B cell (primary cell): ENCODE results near the gene PYGL. TPM values are rescaled to one million over a fixed set of nuclear protein-coding genes. Genes with fewer than 3 reads are reported as not detected.

ENCODE experiments used
- ATAC-seq: fragments of 200-7000 bp; cut with Tn5 transposase; one replicate; pipeline ENCODE4 v1.10.0; 2021; ENCODE audit warnings: low read depth, mild to moderate bottlenecking, moderate number of reproducible peaks, moderate library complexity
- CTCF ChIA-PET: fragments of 350-600 bp; sonication (Branson Sonifier 250); formaldehyde crosslinking; loops from one replicate; lab custom pipeline; 2021; ENCODE audit warnings: antibody characterized with exemption, inconsistent platforms; lab: Charles Lee
- POLR2A ChIA-PET: fragments of 350-600 bp; sonication (Branson Sonifier 250); formaldehyde crosslinking; loops from one replicate; lab custom pipeline; 2021; ENCODE audit warnings: antibody characterized with exemption; lab: Charles Lee
- DNase-seq: peaks from one replicate; pipeline ENCODE4 v3.0.0; 2013
- H2AFZ ChIP-seq: 2 replicates; pipeline ENCODE4 v1.6.1; 2012; ENCODE audit warnings: mild to moderate bottlenecking, low read depth, low read length; ENCODE audit not compliant: insufficient read depth, poor library complexity, severe bottlenecking
- H3K27ac ChIP-seq, 2 donors: 1 replicate in 1 of 2; 2 replicates in 1 of 2; pipeline ENCODE4 v1.5.1; 2012 to 2013; ENCODE audit warnings: low read length in 2 of 2, mild to moderate bottlenecking in 2 of 2, moderate library complexity in 1 of 2
- H3K27me3 ChIP-seq, 4 experiments: fragments of 200-600 bp in 1 of 4; sonication (generic) in 1 of 4; replicated peaks in 1 of 4; 1 replicate in 2 of 4; 2 replicates in 2 of 4; pipeline versions ENCODE4 v1.6.1 to v1.7.0; 2013 to 2016; ENCODE audit warnings: low read length in 3 of 4, mild to moderate bottlenecking in 2 of 4, mixed read lengths in 1 of 4, moderate library complexity in 1 of 4; ENCODE audit not compliant: insufficient read depth in 4 of 4, control insufficient read depth in 3 of 4; ENCODE audit errors: control extremely low read depth in 1 of 4
- H3K36me3 ChIP-seq, 2 experiments: replicated peaks in 1 of 2; 1 replicate in 1 of 2; 2 replicates in 1 of 2; pipeline versions ENCODE4 v1.6.1 to v1.7.1; 2013; ENCODE audit warnings: low read length in 1 of 2; ENCODE audit not compliant: insufficient read depth in 2 of 2, control insufficient read depth in 1 of 2; ENCODE audit errors: control extremely low read depth in 1 of 2, extremely low read depth in 1 of 2
- H3K4me1 ChIP-seq, 2 donors: fragments of 200-600 bp in 1 of 2; sonication (generic) in 1 of 2; 1 replicate in 1 of 2; 2 replicates in 1 of 2; pipeline versions ENCODE4 v1.5.1 to v1.6.1; 2013 to 2017; ENCODE audit warnings: low read length in 2 of 2; ENCODE audit not compliant: control insufficient read depth in 2 of 2, insufficient read depth in 2 of 2
- H3K4me2 ChIP-seq: replicated peaks from 2 replicates; pipeline ENCODE3; 2012; ENCODE audit warnings: mild to moderate bottlenecking, low read depth, low read length; ENCODE audit not compliant: poor library complexity, severe bottlenecking
- H3K4me3 ChIP-seq, 5 experiments: fragments of 200-600 bp in 1 of 5; sonication (generic) in 1 of 5; 1 replicate in 3 of 5; 2 replicates in 2 of 5; pipeline versions ENCODE4 v1.5.1 to v1.7.0; 2011 to 2016; ENCODE audit warnings: low read length in 4 of 5, mild to moderate bottlenecking in 4 of 5, low read depth in 2 of 5, control low read depth in 1 of 5, moderate library complexity in 1 of 5; ENCODE audit not compliant: insufficient read depth in 1 of 5; ENCODE audit errors: control extremely low read depth in 1 of 5, extremely low read depth in 1 of 5
- H3K79me2 ChIP-seq: fragments of 200-600 bp; sonication (generic); one replicate; pipeline ENCODE4 v1.6.0; 2016; ENCODE audit warnings: low read length; ENCODE audit not compliant: control insufficient read depth, insufficient read depth
- H3K9ac ChIP-seq: fragments of 200-600 bp; sonication (generic); 2 replicates; pipeline ENCODE4 v1.6.1; 2017; ENCODE audit warnings: mild to moderate bottlenecking, low read length, moderate library complexity
- H3K9me3 ChIP-seq, 3 donors: one replicate each; pipeline versions ENCODE4 v1.6.1 to v1.7.1; 2013; ENCODE audit warnings: low read length in 2 of 3; ENCODE audit not compliant: control insufficient read depth in 2 of 3, insufficient read depth in 1 of 3; ENCODE audit errors: control extremely low read depth in 1 of 3
- H4K20me1 ChIP-seq: 2 replicates; pipeline ENCODE4 v1.6.0; 2012; ENCODE audit warnings: mild to moderate bottlenecking, low read length; ENCODE audit not compliant: insufficient read depth, control insufficient read depth, poor library complexity, severe bottlenecking
- H3K27ac Mint-ChIP-seq: one replicate; pipeline ENCODE4 v1.8.0; 2021; ENCODE audit warnings: mixed read lengths
- H3K27me3 Mint-ChIP-seq: one replicate; pipeline ENCODE4 v1.8.0; 2021; ENCODE audit warnings: mixed read lengths
- H3K4me1 Mint-ChIP-seq: one replicate; pipeline ENCODE4 v1.8.0; 2021; ENCODE audit warnings: mixed read lengths
- H3K4me3 Mint-ChIP-seq: one replicate; pipeline ENCODE4 v1.8.0; 2021; ENCODE audit warnings: mixed read lengths
- H3K9me3 Mint-ChIP-seq: one replicate; pipeline ENCODE4 v1.8.0; 2022; ENCODE audit warnings: mixed read lengths; ENCODE audit not compliant: insufficient read depth
- CTCF ChIP-seq: fragments of 200-600 bp; IDR thresholded peaks from one replicate; pipeline ENCODE4 v1.8.0; 2022; ENCODE audit warnings: antibody characterized with exemption, mild to moderate bottlenecking
- EZH2 ChIP-seq: IDR thresholded peaks from 2 replicates; pipeline ENCODE4 v1.6.1; 2012; ENCODE audit warnings: borderline replicate concordance, low read depth, mild to moderate bottlenecking, moderate library complexity, low read length; ENCODE audit not compliant: insufficient read depth, poor library complexity, severe bottlenecking
- WGBS: methylation state at CpG from one replicate; pipeline ENCODE4 v1.1.5; 2013; ENCODE audit warnings: missing lambda C conversion rate; ENCODE audit not compliant: insufficient coverage; 5-methylcytosine and 5-hydroxymethylcytosine counted together
- intact Hi-C: fragments of 100-400 bp; cut with micrococcal nuclease; formaldehyde crosslinking; loops from one replicate; pipeline ENCODE4 v1.10.0; 2022
- polyA plus RNA-seq: library from polyadenylated mRNA; depleted of rRNA; stranded (reverse); fragments of >200 nt; gene quantifications from 2 replicates; pipeline ENCODE4 v1.2.3, GENCODE V29; 2012
- total RNA-seq, 2 donors: library from RNA; stranded (reverse); fragments of 120-200 nt in 1 of 2; gene quantifications; 1 replicate in 1 of 2; 2 replicates in 1 of 2; pipeline versions ENCODE4 v1.2.3 to v1.2.4, GENCODE V29; 2013 to 2022

PYGL gene
- total and polyA plus RNA-seq, 2 donors (not counting 1 experiment from before 2014, with no cell fraction given), result 0.60 to 0.64 TPM

- Histone ChIP-seq H2AFZ (no peak overlapping the region), H3K79me2 (no peaks in the 10 kb centered on the region), H3K27ac (no peak overlapping the region), H3K36me3 (no peaks in the 10 kb centered on the region), H4K20me1 (no peaks in the 10 kb centered on the region), H3K9ac (no peak overlapping the region), H3K9me3 (no peaks in the 10 kb centered on the region), H3K4me2 (no peak overlapping the region), H3K27me3 (no peaks in the 10 kb centered on the region), H3K4me1 (no peaks in the 10 kb centered on the region), H3K4me3 (no peak overlapping the region)
- Mint-ChIP-seq H3K4me1 (no peaks in the 10 kb centered on the region), H3K27ac (no peak overlapping the region), H3K9me3 (no peaks in the 10 kb centered on the region), H3K27me3 (peaks cover 37% of the 10 kb centered on the region), H3K4me3 (no peak overlapping the region)
- POLR2A ChIA-PET, result no interaction called here
- TF ChIP-seq CTCF (no peak), EZH2 (no peak)
- no peak for DNase-seq
- CTCF ChIA-PET, result interaction anchor here (1.7 kb wide), 1 partner anchor 72 kb away, joined by 4 read pairs; no protein-coding TSS in a partner anchor
- no peak for ATAC-seq
- WGBS, result 91% methylated on average over 3 of the region's 4 CpGs
- intact Hi-C loops, result no loop called here
Measured at GRCh38 chr14:50932592-50933495, 11.4 kb downstream of the PYGL start.

- 80% methylated on average over 1 of the region's 1 CpG for WGBS
- ATAC-seq, result no peak
- no peak for DNase-seq
- H3K4me2 ChIP-seq, result no peak overlapping the region
- ChIA-PET POLR2A (no interaction called here), CTCF (interaction anchor here (1.7 kb wide), 1 partner anchor 72 kb away, joined by 4 read pairs; no protein-coding TSS in a partner anchor)
- no peaks in the 10 kb centered on the region for H3K4me1 ChIP-seq
- H2AFZ ChIP-seq, result no peak overlapping the region
- H3K36me3 ChIP-seq, result no peaks in the 10 kb centered on the region
- H3K9me3 Mint-ChIP-seq, result no peaks in the 10 kb centered on the region
- H3K27me3 Mint-ChIP-seq, result peaks cover 37% of the 10 kb centered on the region
- H3K27ac Mint-ChIP-seq, result no peak overlapping the region
- no peaks in the 10 kb centered on the region for H3K79me2 ChIP-seq
- H4K20me1 ChIP-seq, result no peaks in the 10 kb centered on the region
- H3K9me3 ChIP-seq, result no peaks in the 10 kb centered on the region
- no peak overlapping the region for H3K4me3 ChIP-seq
- H3K9ac ChIP-seq, result no peak overlapping the region
- intact Hi-C loops, result no loop called here
- no peaks in the 10 kb centered on the region for H3K4me1 Mint-ChIP-seq
- no peak overlapping the region for H3K27ac ChIP-seq
- TF ChIP-seq CTCF (no peak), EZH2 (no peak)
- no peaks in the 10 kb centered on the region for H3K27me3 ChIP-seq
- no peak overlapping the region for H3K4me3 Mint-ChIP-seq
Measured at GRCh38 chr14:50932156-50932555, 12.1 kb downstream of the PYGL start.
